ENCODE results near the gene MYCT1.
"Not testable (repeated sequence)": the region's sequence is repeated elsewhere in the genome, so short reads cannot be mapped to it uniquely, and the experiment has no call there.

MYCT1 gene

DNA sequence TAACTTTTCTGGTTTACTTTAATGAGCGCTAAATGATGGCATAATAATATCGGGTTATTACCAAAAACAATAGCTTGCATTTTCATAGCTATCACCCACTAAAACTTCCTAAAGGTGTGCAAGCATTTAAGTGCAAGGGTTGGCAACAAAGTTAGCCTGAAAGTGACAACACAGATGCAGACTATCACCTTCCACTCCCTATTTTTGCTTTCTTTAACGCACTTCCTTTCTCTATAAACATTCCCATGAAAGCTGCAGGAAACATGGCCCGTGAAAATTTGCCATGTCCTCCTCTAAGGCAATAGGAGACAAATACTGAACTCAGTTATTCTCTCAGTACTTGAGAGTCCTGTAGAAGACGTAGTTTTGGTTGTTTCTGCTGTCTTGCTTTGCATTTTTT lies 2.7 kb downstream of the MYCT1 start:
- no peaks in the 10 kb centered on the region for H3K4me1 Mint-ChIP-seq
- H3K4me3 Mint-ChIP-seq, result no peak overlapping the region
- CTCF ChIA-PET, result no interaction called here
- no peak for DNase-seq
- no peaks in the 10 kb centered on the region for H3K9me3 Mint-ChIP-seq
- H3K27me3 Mint-ChIP-seq, result peaks cover 4% of the 10 kb centered on the region
- H3K36me3 Mint-ChIP-seq, result no peaks in the 10 kb centered on the region
- no peak overlapping the region for H3K27ac Mint-ChIP-seq

- no peaks in the 10 kb centered on the region for H3K4me1 Mint-ChIP-seq
- H3K9me3 Mint-ChIP-seq, result no peaks in the 10 kb centered on the region
- peaks cover 4% of the 10 kb centered on the region for H3K27me3 Mint-ChIP-seq
- DNase-seq, result no peak
- CTCF ChIA-PET, result no interaction called here
- H3K4me3 Mint-ChIP-seq, result no peak overlapping the region
- no peaks in the 10 kb centered on the region for H3K36me3 Mint-ChIP-seq
- H3K27ac Mint-ChIP-seq, result no peak overlapping the region
Measured at GRCh38 chr6:152701081-152701862, 3.6 kb downstream of the MYCT1 start.

DNA sequence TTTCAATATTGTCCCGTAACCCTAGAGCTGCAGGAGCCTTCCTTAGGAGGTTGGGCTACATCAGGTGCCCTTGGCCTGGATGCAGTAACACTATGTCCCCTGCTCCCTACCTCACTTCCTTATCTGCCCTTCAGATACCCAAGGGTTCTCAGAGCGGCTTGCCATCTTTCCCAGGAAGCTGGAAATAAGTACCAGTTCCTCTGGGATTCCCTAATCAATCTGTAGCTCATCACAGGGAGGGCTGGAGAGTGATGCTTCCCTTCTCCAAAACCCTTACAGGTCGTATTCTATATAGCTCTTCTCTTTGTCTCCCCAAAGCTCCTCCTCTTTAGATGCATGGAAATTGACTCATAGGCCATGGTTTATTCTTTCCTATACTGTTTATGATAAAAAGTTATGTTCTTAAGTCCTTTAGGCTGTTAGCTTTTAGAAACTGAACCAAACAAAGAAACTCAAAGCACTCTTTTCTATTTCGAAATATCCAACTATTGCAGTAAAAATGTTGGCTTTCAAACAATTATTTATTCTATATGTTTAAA lies 4.2 kb downstream of the MYCT1 start:
- no peaks in the 10 kb centered on the region for H3K9me3 Mint-ChIP-seq
- no peaks in the 10 kb centered on the region for H3K4me1 Mint-ChIP-seq
- no peak overlapping the region for H3K4me3 Mint-ChIP-seq
- no peak overlapping the region for H3K27ac Mint-ChIP-seq
- no peaks in the 10 kb centered on the region for H3K36me3 Mint-ChIP-seq
- CTCF ChIA-PET, result no interaction called here
- peaks cover 4% of the 10 kb centered on the region for H3K27me3 Mint-ChIP-seq
- no peak for DNase-seq

DNA sequence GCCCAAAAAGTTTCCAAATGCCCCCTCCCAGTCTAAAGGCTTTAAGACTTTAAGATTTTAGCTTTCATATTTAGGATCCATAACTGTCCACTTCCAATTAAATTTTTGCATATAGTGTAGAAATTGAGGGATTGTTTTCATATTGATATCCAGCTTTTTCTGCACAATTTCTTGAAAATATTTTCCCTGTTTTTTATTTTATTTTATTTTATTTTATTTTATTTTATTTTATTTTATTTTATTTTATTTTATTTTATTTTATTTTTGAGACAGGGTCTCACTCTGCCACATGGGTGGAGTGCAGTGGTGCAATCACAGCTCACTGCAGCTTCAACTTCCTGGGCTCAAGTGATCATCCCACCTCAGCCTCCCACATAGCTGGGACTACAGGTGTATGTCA lies 6.1 kb downstream of the MYCT1 start:
- H3K27me3 Mint-ChIP-seq, H3K4me1 Mint-ChIP-seq, H3K4me3 Mint-ChIP-seq, H3K27ac Mint-ChIP-seq, DNase-seq, H3K36me3 Mint-ChIP-seq, CTCF ChIA-PET, H3K9me3 Mint-ChIP-seq: not testable (repeated sequence)

- Mint-ChIP-seq H3K4me3 (no peak overlapping the region), H3K9me3 (no peaks in the 10 kb centered on the region), H3K36me3 (no peaks in the 10 kb centered on the region), H3K27ac (no peak overlapping the region), H3K4me1 (no peaks in the 10 kb centered on the region), H3K27me3 (peaks cover 4% of the 10 kb centered on the region)
- CTCF ChIA-PET, result no interaction called here
- DNase-seq, result no peak
Measured at GRCh38 chr6:152705327-152705726, 7.6 kb downstream of the MYCT1 start.

DNA sequence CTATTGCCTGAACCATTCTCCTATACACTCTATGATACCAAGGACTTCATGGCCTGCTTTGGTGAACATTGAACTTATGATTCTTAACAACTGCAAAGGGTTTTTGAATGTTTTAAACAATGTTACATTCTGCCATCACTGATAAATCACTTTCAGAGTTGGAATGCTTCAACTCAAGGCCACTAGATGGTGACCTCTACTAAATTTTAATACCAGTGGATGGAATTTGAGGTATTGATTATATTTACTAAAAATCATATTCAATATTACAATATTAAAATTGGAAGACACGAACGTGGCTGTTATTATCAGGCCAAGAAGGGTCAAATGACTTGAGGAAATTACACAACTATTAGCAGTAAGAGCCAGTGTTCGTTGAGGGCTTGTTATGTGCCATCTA lies 18.6 kb downstream of the MYCT1 start:
- Mint-ChIP-seq H3K4me3 (no peak overlapping the region), H3K36me3 (no peaks in the 10 kb centered on the region), H3K27ac (no peak overlapping the region), H3K9me3 (peaks cover 6% of the 10 kb centered on the region), H3K4me1 (no peaks in the 10 kb centered on the region), H3K27me3 (no peaks in the 10 kb centered on the region)
- DNase-seq, result no peak
- CTCF ChIA-PET, result no interaction called here

DNA sequence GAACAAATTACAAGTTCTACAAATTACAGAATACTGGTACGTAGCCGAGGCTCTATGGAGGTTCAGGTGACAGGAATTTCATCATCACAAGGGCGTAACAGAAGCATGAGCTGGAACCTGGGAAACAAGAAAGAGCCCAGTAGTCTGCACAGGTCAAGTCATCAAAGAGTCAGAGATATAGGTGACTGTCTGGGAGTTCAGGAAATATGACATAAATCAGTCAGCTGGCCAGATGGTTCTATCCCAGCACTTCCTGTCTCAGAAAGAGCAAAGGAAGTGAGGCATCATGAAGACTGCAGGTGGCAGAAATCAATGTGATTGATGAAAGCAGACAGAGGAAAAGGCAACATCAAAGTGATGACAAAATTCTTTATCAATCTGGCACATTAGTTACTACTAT lies 23.3 kb downstream of the MYCT1 start:
- CTCF ChIA-PET, result interaction anchor here (0.7 kb wide), 1 partner anchor 27 kb away, joined by 3 read pairs; no protein-coding TSS in a partner anchor
- no peaks in the 10 kb centered on the region for H3K27me3 Mint-ChIP-seq

GRCh38 chr6:152721956-152722355 lies 24.3 kb downstream of the MYCT1 start:
- H3K36me3 Mint-ChIP-seq, result no peaks in the 10 kb centered on the region
- H3K27me3 Mint-ChIP-seq, result no peaks in the 10 kb centered on the region
- DNase-seq, result no peak
- CTCF ChIA-PET, result interaction anchor here (0.6 kb wide), 1 partner anchor 481 kb away, joined by 3 read pairs; no protein-coding TSS in a partner anchor
- H3K9me3 Mint-ChIP-seq, result no peaks in the 10 kb centered on the region
- H3K27ac Mint-ChIP-seq, result no peak overlapping the region
- no peaks in the 10 kb centered on the region for H3K4me1 Mint-ChIP-seq
- no peak overlapping the region for H3K4me3 Mint-ChIP-seq

More for the DNA sequence above, 23.3 kb downstream of the MYCT1 start:
- Mint-ChIP-seq H3K4me3 (no peak overlapping the region), H3K9me3 (no peaks in the 10 kb centered on the region), H3K4me1 (no peaks in the 10 kb centered on the region), H3K36me3 (no peaks in the 10 kb centered on the region), H3K27ac (no peak overlapping the region)
- DNase-seq, result no peak

GRCh38 chr6:152723398-152723797 lies 25.7 kb downstream of the MYCT1 start:
- H3K4me1 Mint-ChIP-seq, result no peaks in the 10 kb centered on the region
- H3K27ac Mint-ChIP-seq, result no peak overlapping the region
- DNase-seq, result no peak
- H3K9me3 Mint-ChIP-seq, result no peaks in the 10 kb centered on the region
- no peaks in the 10 kb centered on the region for H3K27me3 Mint-ChIP-seq
- CTCF ChIA-PET, result no interaction called here
- no peak overlapping the region for H3K4me3 Mint-ChIP-seq
- no peaks in the 10 kb centered on the region for H3K36me3 Mint-ChIP-seq

GRCh38 chr6:152726313-152726712 lies 28.6 kb downstream of the MYCT1 start:
- H3K27me3 Mint-ChIP-seq, result no peaks in the 10 kb centered on the region
- DNase-seq, result no peak
- H3K27ac Mint-ChIP-seq, result no peak overlapping the region
- H3K4me3 Mint-ChIP-seq, result no peak overlapping the region
- H3K36me3 Mint-ChIP-seq, result no peaks in the 10 kb centered on the region
- CTCF ChIA-PET, result interaction anchor here (0.7 kb wide), 1 partner anchor 502 kb away, joined by 3 read pairs; no protein-coding TSS in a partner anchor
- H3K4me1 Mint-ChIP-seq, result no peaks in the 10 kb centered on the region
- H3K9me3 Mint-ChIP-seq, result no peaks in the 10 kb centered on the region

GRCh38 chr6:152727507-152727906 lies 29.8 kb downstream of the MYCT1 start:
- Mint-ChIP-seq H3K27me3 (no peaks in the 10 kb centered on the region), H3K27ac (no peak overlapping the region), H3K36me3 (no peaks in the 10 kb centered on the region), H3K4me3 (no peak overlapping the region), H3K4me1 (no peaks in the 10 kb centered on the region), H3K9me3 (no peaks in the 10 kb centered on the region)
- CTCF ChIA-PET, result no interaction called here
- DNase-seq, result no peak

DNA sequence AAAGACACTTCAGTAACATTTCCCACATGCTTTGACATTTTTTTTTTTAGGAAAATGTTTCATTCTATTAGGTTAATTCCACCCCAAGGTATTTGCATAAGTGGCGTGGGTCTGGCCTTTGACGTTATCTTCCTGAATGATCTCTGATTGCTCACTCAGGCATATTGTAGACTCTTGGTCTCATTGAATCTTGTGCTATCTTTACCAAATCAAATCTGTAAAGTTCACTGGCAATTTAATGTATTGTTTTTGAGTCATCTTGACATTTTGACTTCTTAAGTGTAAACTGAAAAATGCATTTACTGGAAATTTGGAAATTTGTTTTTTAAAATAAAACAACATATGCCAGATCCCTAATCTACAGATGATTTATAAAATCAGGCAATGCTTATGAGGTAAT lies 36.9 kb downstream of the MYCT1 start:
- Mint-ChIP-seq H3K36me3 (no peaks in the 10 kb centered on the region), H3K27me3 (no peaks in the 10 kb centered on the region), H3K4me3 (no peak overlapping the region), H3K4me1 (no peaks in the 10 kb centered on the region), H3K27ac (no peak overlapping the region), H3K9me3 (no peaks in the 10 kb centered on the region)
- CTCF ChIA-PET, result no interaction called here
- DNase-seq, result no peak

GRCh38 chr6:152736687-152737273 lies 39.1 kb downstream of the MYCT1 start:
- Mint-ChIP-seq H3K4me1 (no peaks in the 10 kb centered on the region), H3K9me3 (no peaks in the 10 kb centered on the region), H3K4me3 (no peak overlapping the region), H3K27me3 (no peaks in the 10 kb centered on the region), H3K27ac (no peak overlapping the region), H3K36me3 (no peaks in the 10 kb centered on the region)
- no peak for DNase-seq
- CTCF ChIA-PET, result interaction anchor here (0.8 kb wide), 1 partner anchor 128 kb away, joined by 4 read pairs; no protein-coding TSS in a partner anchor

DNA sequence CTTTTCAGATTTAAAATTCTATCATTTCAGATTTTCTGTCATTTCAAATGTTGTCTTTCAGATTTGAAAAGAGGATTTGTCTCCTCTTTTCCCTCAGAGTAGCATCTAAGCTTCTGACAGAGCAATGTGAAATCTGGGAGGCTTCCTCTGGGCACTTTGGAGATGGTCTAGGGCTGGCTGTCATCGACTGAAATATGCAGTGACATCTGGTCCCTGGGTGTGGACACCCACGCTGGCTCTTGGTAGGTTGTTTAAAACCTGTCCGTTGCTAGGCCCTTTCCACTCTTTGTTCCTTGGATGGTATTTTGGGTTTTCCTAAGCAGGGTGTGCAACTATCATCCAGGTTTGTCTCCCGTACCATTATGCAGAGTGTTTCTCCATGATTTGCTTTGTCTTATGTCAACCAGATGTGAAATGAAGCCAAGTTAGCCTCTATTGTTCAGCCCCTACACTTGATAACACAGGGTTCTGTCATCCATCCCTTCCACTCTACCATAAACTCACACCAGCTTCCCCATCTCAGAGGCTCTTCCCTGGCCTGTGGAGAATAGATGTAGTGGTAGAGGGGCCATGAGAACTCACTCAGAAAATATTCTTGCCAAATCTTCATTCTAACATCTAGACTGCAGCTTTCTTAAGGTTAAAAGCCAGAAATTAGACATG lies 47.9 kb downstream of the MYCT1 start:
- H3K36me3 Mint-ChIP-seq, result no peaks in the 10 kb centered on the region
- H3K4me1 Mint-ChIP-seq, result no peaks in the 10 kb centered on the region

GRCh38 chr6:152746172-152746553 lies 48.5 kb downstream of the MYCT1 start:
- H3K27me3 Mint-ChIP-seq, result no peaks in the 10 kb centered on the region
- H3K4me3 Mint-ChIP-seq, result no peak overlapping the region
- no peak for DNase-seq
- CTCF ChIA-PET, result no interaction called here
- no peak overlapping the region for H3K27ac Mint-ChIP-seq
- H3K36me3 Mint-ChIP-seq, result no peaks in the 10 kb centered on the region
- H3K4me1 Mint-ChIP-seq, result no peaks in the 10 kb centered on the region
- no peaks in the 10 kb centered on the region for H3K9me3 Mint-ChIP-seq

More for the DNA sequence above, 47.9 kb downstream of the MYCT1 start:
- Mint-ChIP-seq H3K9me3 (no peaks in the 10 kb centered on the region), H3K4me3 (no peak overlapping the region), H3K27me3 (no peaks in the 10 kb centered on the region), H3K27ac (no peak overlapping the region)
- CTCF ChIA-PET, result no interaction called here
- DNase-seq, result no peak

Measured in activated naive CD4-positive, alpha-beta T cell treated with anti-CD3 and anti-CD28 coated beads, Interleukin-2, amount 10 ng/mL, durations not matched to agents 7 days and 5 days (primary cell).